PC-9 (cell line): ENCODE data around the gene NF2. TPM values are rescaled to one million over a fixed set of nuclear protein-coding genes. Genes with fewer than 3 reads are reported as not detected.

Source experiments
- BruUV-seq: library from RNA; stranded (reverse); fragments of 400-500 nt; replicated peaks from 2 replicates; lab custom pipeline; 2021; lab: Mats Ljungman, UMichigan
- CTCF ChIA-PET: fragments of 300-600 bp; sonication (Branson Sonifier 250); formaldehyde crosslinking; loops from one replicate; lab custom pipeline; 2022; ENCODE audit warnings: antibody characterized with exemption; lab: Charles Lee
- POLR2A ChIA-PET: fragments of 300-600 bp; sonication (Branson Sonifier 250); formaldehyde crosslinking; loops from one replicate; lab custom pipeline; 2022; ENCODE audit warnings: antibody characterized with exemption; ENCODE audit not compliant: unreplicated experiment; lab: Charles Lee
- DNase-seq, 2 experiments: peaks; one replicate each; pipeline versions ENCODE4 v3.0.0 to v3.0.0-alpha.2; 2015 to 2022; ENCODE audit warnings: mixed read lengths in 1 of 2
- H2AFZ ChIP-seq: fragments of 200-600 bp; sonication (generic); 2 replicates; pipeline ENCODE4 v1.8.1; 2017; ENCODE audit warnings: antibody characterized with exemption
- H3F3A ChIP-seq: fragments of 200-600 bp; sonication (generic); 2 replicates; pipeline ENCODE4 v1.8.1; 2017; ENCODE audit warnings: antibody characterized with exemption, mild to moderate bottlenecking, low read depth; ENCODE audit not compliant: insufficient read depth
- H3K27ac ChIP-seq: fragments of 200-600 bp; sonication (generic); 2 replicates; pipeline ENCODE4 v1.6.1; 2016; ENCODE audit warnings: mixed run types
- H3K27me3 ChIP-seq: fragments of 200-600 bp; sonication (generic); 2 replicates; pipeline ENCODE4 v1.6.1; 2016; ENCODE audit warnings: low read depth, mixed run types; ENCODE audit not compliant: insufficient read depth
- H3K36me3 ChIP-seq: fragments of 200-600 bp; sonication (generic); 2 replicates; pipeline ENCODE4 v1.6.1; 2016; ENCODE audit warnings: low read depth, mixed run types
- H3K4me1 ChIP-seq: fragments of 200-600 bp; sonication (generic); replicated peaks from 2 replicates; pipeline ENCODE4 v1.6.1; 2016; ENCODE audit warnings: mixed run types; ENCODE audit not compliant: insufficient read depth
- H3K4me2 ChIP-seq: fragments of 200-600 bp; sonication (generic); 2 replicates; pipeline ENCODE4 v1.6.1; 2017; ENCODE audit warnings: mixed run types
- H3K4me3 ChIP-seq: fragments of 200-600 bp; sonication (generic); 2 replicates; pipeline ENCODE4 v1.6.1; 2016; ENCODE audit warnings: mixed run types
- H3K79me2 ChIP-seq: fragments of 200-600 bp; sonication (generic); 2 replicates; pipeline ENCODE4 v1.6.1; 2017; ENCODE audit warnings: low read depth, mixed run types
- H3K9me2 ChIP-seq: fragments of 200-600 bp; sonication (generic); 2 replicates; pipeline ENCODE4 v1.8.1; 2017; ENCODE audit warnings: mild to moderate bottlenecking; ENCODE audit not compliant: insufficient read depth
- H3K9me3 ChIP-seq: fragments of 200-600 bp; sonication (generic); 2 replicates; pipeline ENCODE4 v1.8.1; 2016; ENCODE audit warnings: low read depth; ENCODE audit not compliant: insufficient read depth
- H4K20me1 ChIP-seq: fragments of 200-600 bp; sonication (generic); 2 replicates; pipeline ENCODE4 v1.8.1; 2017; ENCODE audit not compliant: insufficient read depth
- EZH2 ChIP-seq: fragments of 200-600 bp; sonication (generic); IDR thresholded peaks from 2 replicates; pipeline ENCODE4 v1.8.0; 2017; ENCODE audit warnings: antibody characterized with exemption, low read depth
- intact Hi-C: fragments of 100-400 bp; cut with micrococcal nuclease; formaldehyde crosslinking; loops from one replicate; pipeline ENCODE4 v1.10.0; 2022; ENCODE audit not compliant: unreplicated experiment
- total RNA-seq: library from RNA; stranded (reverse); gene quantifications from 2 replicates; pipeline ENCODE4 v1.2.3, GENCODE V29; 2021
- TF ChIP-seq, protein P1 (sequence below): fragments of 200-600 bp; sonication (generic); conservative IDR thresholded peaks from 2 replicates; pipeline ENCODE4 v1.6.1; 2017; ENCODE audit warnings: mixed run types, antibody characterized with exemption, mild to moderate bottlenecking, moderate library complexity

The NF2 gene
- total RNA-seq, 1 experiment from 2014 or later = 73.2 TPM

GRCh38 chr22:29623059-29623458 is 19.6 kb downstream of the NF2 start:
- peaks cover 97% of the 10 kb centered on the region for H3K4me1 ChIP-seq
- TF ChIP-seq, protein P1, sequence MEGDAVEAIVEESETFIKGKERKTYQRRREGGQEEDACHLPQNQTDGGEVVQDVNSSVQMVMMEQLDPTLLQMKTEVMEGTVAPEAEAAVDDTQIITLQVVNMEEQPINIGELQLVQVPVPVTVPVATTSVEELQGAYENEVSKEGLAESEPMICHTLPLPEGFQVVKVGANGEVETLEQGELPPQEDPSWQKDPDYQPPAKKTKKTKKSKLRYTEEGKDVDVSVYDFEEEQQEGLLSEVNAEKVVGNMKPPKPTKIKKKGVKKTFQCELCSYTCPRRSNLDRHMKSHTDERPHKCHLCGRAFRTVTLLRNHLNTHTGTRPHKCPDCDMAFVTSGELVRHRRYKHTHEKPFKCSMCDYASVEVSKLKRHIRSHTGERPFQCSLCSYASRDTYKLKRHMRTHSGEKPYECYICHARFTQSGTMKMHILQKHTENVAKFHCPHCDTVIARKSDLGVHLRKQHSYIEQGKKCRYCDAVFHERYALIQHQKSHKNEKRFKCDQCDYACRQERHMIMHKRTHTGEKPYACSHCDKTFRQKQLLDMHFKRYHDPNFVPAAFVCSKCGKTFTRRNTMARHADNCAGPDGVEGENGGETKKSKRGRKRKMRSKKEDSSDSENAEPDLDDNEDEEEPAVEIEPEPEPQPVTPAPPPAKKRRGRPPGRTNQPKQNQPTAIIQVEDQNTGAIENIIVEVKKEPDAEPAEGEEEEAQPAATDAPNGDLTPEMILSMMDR = no peak
- TF ChIP-seq EZH2 = no peak
- no peaks in the 10 kb centered on the region for H3K9me3 ChIP-seq
- peaks cover 80% of the 10 kb centered on the region for H3K79me2 ChIP-seq
- no peak for DNase-seq
- H3K27ac ChIP-seq = peak overlapping the region; percentile 87
- no peaks in the 10 kb centered on the region for H4K20me1 ChIP-seq
- ChIA-PET POLR2A (no interaction called here), CTCF (interaction anchor here (0.5 to 0.7 kb wide), 2 partner anchors 150 to 422 kb away, joined by 5 to 10 read pairs; no protein-coding TSS in a partner anchor)
- peak overlapping the region; percentile 67 for H3K4me2 ChIP-seq
- H3F3A ChIP-seq = peaks cover 78% of the 10 kb centered on the region
- intact Hi-C loops = loop anchor here (5.0 to 10.0 kb wide), 3 partner anchors 142 to 629 kb away; partner anchors contain the start of genes UQCR10 and ZMAT5
- H3K36me3 ChIP-seq = no peaks in the 10 kb centered on the region
- H3K9me2 ChIP-seq = no peaks in the 10 kb centered on the region
- H2AFZ ChIP-seq = no peak overlapping the region
- H3K4me3 ChIP-seq = no peak overlapping the region
- no TSS peak for BruUV-seq
- no peaks in the 10 kb centered on the region for H3K27me3 ChIP-seq

DNA sequence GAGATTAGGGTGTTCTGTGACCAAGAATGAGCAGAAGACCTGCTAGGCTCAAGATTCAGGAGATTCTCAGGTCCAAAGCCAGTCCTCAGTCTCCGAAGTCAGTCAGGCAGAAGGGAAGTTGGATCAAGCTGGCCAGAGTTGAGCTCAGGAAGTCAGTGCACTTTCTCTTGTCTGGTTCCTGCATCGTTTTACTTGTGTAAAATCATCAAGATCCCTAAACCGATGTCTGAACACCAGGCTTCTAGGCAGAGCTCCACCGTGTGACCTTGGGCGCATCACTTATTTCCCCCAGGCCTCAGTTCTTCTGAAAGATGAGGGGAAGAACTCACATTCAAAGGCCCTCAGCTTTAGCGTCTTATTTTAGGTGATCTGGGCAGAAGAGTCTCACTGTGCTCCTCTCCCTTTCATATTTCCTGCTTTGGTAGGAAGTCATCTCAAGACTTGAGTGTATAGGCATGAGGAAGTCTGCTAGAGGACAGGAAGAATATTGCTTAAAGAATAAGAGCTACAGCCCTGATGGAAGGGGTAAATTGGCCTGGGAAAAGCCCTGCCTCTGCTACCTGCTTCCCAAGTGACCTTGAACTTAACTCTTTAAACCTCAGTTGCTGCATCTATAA is 20.2 kb downstream of the NF2 start:
- intact Hi-C loops = loop anchor here (5.0 to 10.0 kb wide), 3 partner anchors 141 to 629 kb away; partner anchors contain the start of genes UQCR10 and ZMAT5
- Histone ChIP-seq H3K27ac (peak overlapping the region; percentile 87), H3K79me2 (peaks cover 84% of the 10 kb centered on the region), H3F3A (peaks cover 72% of the 10 kb centered on the region), H3K36me3 (no peaks in the 10 kb centered on the region), H3K4me3 (no peak overlapping the region), H4K20me1 (no peaks in the 10 kb centered on the region), H3K9me2 (no peaks in the 10 kb centered on the region), H3K4me1 (peaks cover 91% of the 10 kb centered on the region), H3K27me3 (no peaks in the 10 kb centered on the region), H2AFZ (no peak overlapping the region), H3K9me3 (no peaks in the 10 kb centered on the region), H3K4me2 (peak overlapping the region; percentile 67)
- ChIA-PET POLR2A (no interaction called here), CTCF (interaction anchor here (0.5 kb wide), 1 partner anchor 150 kb away, joined by 5 read pairs; no protein-coding TSS in a partner anchor)
- no peak for DNase-seq
- TF ChIP-seq, protein P1 = no peak
- no peak for TF ChIP-seq EZH2
- no TSS peak for BruUV-seq

GRCh38 chr22:29625090-29625825 is 21.8 kb downstream of the NF2 start:
- TF ChIP-seq EZH2 = no peak
- TF ChIP-seq, protein P1 = peak; percentile 87
- H3K4me2 ChIP-seq = peak overlapping the region; percentile 67
- H3K4me1 ChIP-seq = peaks cover 75% of the 10 kb centered on the region
- BruUV-seq = no TSS peak
- no peaks in the 10 kb centered on the region for H4K20me1 ChIP-seq
- no peaks in the 10 kb centered on the region for H3K9me3 ChIP-seq
- no peaks in the 10 kb centered on the region for H3K9me2 ChIP-seq
- H3F3A ChIP-seq = peaks cover 56% of the 10 kb centered on the region
- CTCF ChIA-PET = interaction anchor here (1.3 kb wide), 1 partner anchor 21 kb away, joined by 4 read pairs; no protein-coding TSS in a partner anchor
- no peak overlapping the region for H3K4me3 ChIP-seq
- no peaks in the 10 kb centered on the region for H3K27me3 ChIP-seq
- H3K36me3 ChIP-seq = no peaks in the 10 kb centered on the region
- H2AFZ ChIP-seq = no peak overlapping the region
- H3K79me2 ChIP-seq = peaks cover 84% of the 10 kb centered on the region
- intact Hi-C loops = loop anchor here (1.0 to 10.0 kb wide), 2 partner anchors 35 to 140 kb away; partner anchors contain the start of genes UQCR10 and ZMAT5
- peak; percentile 37 to 75 for DNase-seq
- peak overlapping the region; percentile 87 for H3K27ac ChIP-seq
- POLR2A ChIA-PET = no interaction called here
